NCI-H1694 (cell line): ENCODE results near the gene ACAT2.
"Not testable (repeated sequence)": the region's sequence is repeated elsewhere in the genome, so short reads cannot be mapped to it uniquely, and the experiment has no call there.

Source experiments
- DNase-seq: peaks from one replicate; lab custom pipeline; 2025; lab: John Stamatoyannopoulos, UW

The ACAT2 gene

DNA sequence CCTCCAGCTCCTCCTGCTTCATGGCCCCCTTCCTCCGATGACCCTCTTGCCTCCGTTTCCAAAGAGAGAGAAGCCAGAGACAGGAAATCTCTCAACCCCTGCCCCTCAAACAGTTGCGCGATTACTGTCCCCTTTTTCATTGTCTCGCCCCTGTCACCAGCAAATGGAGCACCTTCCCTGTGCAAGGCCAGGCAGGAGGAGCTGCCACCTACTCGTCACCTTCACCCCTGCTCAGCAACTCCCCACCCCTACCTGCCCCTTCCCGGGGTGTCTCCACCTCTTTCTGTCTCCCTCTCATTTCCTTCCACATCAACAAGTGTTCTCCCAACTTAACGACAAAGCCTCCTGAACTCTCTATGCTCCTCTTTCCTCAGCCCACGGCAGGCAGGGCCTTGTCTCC is 51.9 kb downstream of the ACAT2 start:
- DNase-seq = no peak

DNA sequence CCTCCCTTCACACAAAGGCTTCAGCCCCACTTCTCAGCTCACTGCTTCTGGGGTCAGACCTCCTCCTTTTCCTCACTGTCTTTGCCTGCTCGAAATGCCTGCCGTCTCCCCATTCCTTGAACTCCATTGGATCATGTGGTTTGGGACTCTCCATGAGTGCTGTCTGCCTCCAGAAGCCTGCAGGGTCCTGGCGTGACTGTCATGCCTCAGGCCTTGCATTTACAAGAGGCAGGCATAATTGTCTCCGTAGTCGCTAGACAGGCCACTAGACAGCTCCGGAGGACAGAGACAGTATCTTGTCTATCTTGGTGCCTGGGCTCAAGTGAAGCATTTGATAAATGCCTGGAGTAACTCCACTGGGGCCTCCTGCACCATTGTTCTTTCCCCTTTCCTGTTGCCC is 53.6 kb downstream of the ACAT2 start:
- no peak for DNase-seq

DNA sequence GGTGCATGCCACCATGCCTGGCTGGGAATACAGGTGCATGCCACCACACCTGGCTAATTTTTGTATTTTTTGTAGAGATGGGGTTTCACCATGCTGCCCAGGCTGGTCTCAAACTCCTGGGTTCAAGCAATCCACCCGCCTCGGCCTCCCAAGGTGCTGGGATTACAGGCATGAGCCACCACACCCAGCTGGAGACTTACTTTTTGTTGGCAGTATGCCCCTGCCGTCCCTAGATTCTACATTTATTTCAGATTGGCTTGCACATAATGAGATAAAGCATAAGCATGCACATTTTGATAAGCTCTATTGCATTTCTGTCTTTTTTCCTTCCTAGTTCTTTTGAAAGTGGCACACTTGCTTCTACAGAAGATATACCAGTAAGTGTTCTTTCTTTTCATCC is 54.9 kb downstream of the ACAT2 start:
- not testable (repeated sequence) for DNase-seq

DNA sequence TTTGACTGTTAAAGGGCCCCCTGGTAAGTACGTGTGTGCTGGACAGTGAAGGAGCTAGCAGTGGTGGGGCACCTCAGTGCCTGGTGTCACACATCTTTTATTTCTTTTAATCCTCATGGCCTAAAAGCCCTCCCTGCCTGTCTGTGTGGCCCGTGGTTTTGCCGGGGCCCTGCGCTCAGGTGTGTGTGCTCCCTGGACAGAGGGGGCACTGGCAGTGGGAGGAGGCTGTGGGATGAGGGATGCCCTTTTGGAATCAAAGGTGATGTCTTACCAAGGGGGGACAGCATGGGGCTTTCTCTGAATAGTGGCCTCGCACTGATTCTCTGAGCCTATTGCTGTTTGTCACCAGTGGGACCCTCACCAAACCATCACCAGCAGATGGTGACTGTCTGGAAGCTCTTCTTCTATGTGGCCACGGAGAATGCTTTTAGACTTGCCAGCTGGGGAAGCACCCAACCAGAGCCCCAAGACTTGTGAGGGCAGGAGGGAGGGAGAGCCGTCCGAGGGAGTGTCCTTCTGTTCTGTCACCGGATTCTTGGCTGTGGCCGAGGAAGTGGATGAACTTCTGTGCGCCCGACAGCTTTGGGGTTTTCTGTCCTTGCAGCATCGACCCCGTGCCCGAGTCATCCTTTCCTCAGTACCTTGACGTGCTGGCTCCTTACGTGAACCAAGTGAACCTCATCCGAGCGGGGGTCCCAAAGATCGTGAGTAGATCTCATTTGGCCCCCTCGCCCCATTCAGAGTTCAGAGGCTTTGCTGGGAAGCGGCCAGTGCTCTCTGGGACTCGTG is 56.3 kb downstream of the ACAT2 start:
- no peak for DNase-seq

DNA sequence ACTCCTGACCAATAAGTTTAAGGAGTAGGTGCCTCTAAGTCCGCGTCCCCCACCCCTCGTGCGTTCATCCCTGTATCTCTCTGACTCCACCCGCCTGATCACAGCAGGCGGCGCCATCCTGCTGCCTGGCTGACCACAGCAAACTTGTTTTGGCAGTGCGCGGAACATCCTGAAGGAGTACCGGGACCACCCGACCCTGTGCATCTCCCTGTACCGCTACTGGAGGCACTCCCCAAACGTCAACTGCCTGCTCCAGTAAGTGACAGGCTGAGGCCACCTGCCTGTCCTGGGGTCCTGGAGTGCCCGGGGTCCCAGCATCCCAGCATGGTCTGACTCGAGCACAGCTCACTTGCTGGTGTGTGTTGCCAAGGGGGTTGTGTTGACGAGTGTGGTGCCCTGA is 57.3 kb downstream of the ACAT2 start:
- no peak for DNase-seq

DNA sequence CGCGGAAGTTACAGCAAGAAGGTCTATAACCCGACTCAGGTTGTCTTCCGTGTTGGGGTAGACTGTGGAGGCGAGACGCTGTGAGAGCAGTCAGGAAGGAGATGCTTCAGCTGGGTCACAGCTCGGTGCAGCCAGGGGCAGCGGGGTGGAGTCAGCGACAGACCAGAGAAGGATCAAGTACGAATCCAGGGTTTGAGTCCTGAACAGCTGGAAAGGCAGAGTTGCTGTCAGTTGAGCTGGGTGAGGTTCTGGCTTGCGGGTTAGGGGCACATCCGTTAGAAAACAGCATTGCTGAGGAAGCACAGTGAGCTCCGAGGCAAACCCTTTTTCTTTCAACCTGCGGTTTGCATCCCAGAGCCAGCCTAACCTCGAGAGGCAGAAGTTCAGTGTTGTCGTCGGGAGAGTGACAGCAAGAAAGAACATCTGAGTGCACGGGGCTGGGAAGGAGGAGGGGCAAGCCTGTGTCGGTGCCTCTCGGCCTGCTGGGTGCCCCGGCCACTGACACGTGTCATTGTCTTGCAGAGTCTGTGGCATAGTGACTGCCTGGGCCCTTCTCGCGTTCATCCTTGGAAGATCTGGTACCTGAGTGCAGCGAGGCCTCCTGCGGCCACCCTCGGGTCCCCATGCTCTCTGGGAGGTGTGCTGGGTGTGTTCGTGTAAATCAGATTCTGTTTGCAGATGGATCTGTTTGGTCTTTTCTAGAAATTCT is 58.2 kb downstream of the ACAT2 start:
- no peak for DNase-seq

DNA sequence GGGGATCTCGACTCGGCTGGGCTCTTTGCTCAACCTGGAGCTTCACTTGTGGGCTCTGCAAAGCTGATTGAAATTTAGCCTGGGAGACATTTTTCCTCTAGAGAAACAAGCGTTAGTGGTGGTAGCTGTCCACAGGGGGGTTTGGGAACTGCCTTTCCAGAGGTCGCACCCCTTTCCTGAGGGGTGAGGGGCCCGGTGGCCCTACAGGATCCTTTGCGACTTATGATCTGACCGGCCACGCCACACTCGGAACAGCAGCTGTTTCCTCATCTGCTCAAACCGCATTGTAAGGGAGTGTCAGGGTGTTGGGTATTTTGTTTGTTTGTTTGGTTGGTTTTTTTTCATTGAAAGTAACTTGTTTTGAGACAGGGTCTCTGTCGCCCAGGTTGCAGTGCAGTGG is 59.3 kb downstream of the ACAT2 start:
- no peak for DNase-seq

DNA sequence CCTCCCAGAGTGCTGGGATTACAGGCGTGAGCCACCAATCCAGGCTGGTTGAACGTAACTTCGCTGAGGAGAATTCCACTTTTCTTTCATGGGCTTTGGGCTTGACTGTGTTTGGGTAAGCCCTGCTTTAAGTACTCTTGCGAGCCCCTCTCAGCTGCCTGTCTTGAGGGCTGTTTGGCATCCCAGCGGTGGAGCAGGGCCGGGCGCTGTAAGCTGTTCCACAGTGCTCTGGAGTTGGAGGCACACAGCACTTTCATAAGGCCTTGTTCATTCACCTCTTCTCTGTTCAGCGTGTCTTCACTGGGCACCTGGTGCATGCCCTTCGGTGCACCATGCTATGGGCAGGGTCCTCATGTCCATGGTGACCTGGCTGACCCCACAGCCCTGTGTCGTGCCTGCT is 59.9 kb downstream of the ACAT2 start:
- no peak for DNase-seq

DNA sequence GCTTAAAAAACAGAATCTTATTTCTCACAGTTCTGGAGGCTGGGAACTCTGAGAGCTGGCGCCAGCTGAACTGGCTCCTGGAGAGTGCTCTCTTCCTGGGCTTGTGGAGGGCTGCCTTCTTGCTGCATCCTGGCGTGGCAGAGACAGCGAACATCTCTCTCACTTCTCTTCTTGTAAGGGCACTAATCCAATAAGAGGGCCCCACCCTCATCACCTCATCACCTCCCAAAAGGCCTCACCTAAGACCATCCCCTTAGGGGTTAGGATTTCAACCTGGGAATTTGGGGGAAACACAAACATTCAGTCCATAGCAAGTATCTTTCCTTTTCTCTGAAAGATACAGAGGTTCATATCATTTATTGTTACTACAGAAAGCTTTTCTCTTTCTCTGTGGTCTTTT is 62.1 kb downstream of the ACAT2 start:
- no peak for DNase-seq

DNA sequence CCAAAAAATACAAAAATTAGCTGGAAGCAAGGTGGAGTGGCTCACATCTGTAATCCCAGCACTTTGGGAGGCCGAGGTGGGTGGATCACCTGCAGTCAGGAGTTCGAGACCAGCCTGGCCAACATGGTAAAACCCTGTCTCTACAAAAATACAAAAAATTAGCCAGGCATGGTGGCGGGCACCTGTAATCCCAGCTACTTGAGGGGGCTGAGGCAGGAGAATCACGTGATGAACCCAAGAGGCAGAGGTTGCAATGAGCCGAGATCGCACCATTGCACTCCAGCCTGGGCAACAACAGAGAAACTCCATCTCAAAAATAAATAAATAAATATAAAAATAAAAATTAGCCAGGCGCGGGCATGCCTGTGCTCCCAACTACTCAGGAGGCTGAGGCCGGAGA is 62.8 kb downstream of the ACAT2 start:
- DNase-seq = not testable (repeated sequence)

DNA sequence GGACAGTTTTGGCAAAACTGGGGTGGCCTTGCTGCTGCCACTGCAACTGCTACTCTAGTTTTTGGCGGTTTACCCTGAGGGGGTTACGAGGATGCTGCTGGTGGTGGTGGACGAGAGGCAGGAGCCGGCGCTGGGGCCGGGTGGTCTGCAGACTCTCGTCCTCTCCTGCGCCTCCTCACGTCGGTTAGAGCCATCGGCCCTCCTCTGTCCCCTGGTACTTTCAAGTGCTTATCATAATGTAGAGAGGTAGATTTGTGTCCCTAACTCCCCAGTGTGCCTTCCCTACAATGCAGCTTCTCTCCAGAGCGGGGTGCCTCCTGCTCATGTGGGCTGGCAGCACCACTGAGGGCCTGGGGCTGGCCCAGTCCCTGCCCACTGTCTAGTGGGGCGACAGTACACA is 64.2 kb downstream of the ACAT2 start:
- no peak for DNase-seq

DNA sequence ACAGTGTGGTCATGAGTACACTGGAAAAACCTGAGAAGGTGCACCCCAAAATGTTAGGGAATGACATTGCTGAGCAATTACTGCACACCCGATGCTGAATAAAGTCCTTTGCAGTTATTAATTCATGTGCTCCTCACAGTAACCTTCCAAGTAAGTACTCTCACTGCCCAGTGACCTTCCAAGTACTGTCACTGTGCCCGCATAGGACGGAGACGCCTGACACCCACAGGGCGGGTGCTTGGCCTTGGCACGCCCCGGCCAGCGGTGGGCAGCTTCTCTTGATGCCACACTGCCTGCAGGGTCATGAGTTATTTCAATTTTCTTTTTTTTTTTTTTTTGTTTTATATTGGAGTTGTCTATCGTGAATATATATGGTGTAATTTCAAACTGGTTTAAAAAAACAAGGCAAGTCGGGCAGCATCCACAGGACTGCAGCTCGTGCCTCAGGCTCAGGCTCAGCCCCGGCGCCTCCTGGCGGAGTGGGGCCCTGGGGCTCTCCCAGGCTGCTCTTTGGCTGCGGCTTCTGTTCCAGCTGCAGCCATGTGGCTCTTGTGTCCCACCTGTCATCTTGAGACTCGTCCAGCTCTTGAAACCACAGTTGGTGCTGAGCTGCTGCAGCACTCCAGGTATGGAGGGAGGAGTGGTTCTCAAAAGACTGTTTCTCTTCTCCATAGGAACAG is 65.3 kb downstream of the ACAT2 start:
- DNase-seq = no peak

DNA sequence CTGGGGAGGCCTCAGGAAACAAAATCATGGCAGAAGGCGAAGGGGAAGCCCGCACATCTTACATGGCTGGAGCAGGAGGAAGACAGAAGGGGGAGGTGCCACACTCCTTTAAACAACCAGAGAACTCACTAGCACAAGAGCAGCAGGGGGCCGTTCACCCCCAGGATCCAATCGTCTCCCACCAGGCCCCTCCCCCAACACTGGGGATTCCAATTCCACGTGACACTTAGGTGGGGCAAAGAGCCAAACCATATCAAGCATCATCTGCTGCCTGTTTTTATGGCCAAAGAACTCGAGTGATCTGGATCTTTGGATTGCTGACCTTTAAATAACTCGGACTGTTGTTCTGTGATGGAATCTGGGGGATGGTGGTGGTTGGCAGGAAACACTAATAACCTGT is 66.2 kb downstream of the ACAT2 start:
- DNase-seq = no peak
